Mesothelial cell of epicardium (in vitro differentiated cells): ENCODE data around the gene MAPK1IP1L. TPM values are rescaled to one million over a fixed set of nuclear protein-coding genes. Genes with fewer than 3 reads are reported as not detected.

Source experiments
- DNase-seq, 2 experiments: peaks; one replicate each; pipeline ENCODE4 v3.0.0; 2021; ENCODE audit warnings: low spot score in 2 of 2; ENCODE audit not compliant: unreplicated experiment in 2 of 2
- H3K27ac Mint-ChIP-seq: 2 replicates; pipeline ENCODE4 v1.8.0; 2021; ENCODE audit warnings: mixed read lengths
- H3K27me3 Mint-ChIP-seq: 2 replicates; pipeline ENCODE4 v1.8.0; 2021; ENCODE audit warnings: low read depth, mixed read lengths
- H3K36me3 Mint-ChIP-seq: 2 replicates; pipeline ENCODE4 v1.8.0; 2021; ENCODE audit warnings: mixed read lengths
- H3K4me1 Mint-ChIP-seq: 2 replicates; pipeline ENCODE4 v1.8.0; 2021; ENCODE audit warnings: mixed read lengths
- H3K4me3 Mint-ChIP-seq: 2 replicates; pipeline ENCODE4 v1.8.0; 2021; ENCODE audit warnings: mild to moderate bottlenecking, moderate library complexity, mixed read lengths
- H3K9me3 Mint-ChIP-seq: 2 replicates; pipeline ENCODE4 v1.8.0; 2021; ENCODE audit warnings: mixed read lengths
- CTCF ChIP-seq: fragments of 200-600 bp; sonication (generic); IDR thresholded peaks from one replicate; pipeline ENCODE4 v1.5.0; 2021; ENCODE audit warnings: antibody characterized with exemption; ENCODE audit not compliant: unreplicated experiment
- total RNA-seq: library from RNA; stranded (reverse); gene quantifications from 3 replicates; pipeline ENCODE4 v1.2.1, GENCODE V29; 2021

Gene MAPK1IP1L
- total RNA-seq, 1 donor from 2014 or later = 120 TPM

- Mint-ChIP-seq H3K27me3 (no peaks in the 10 kb centered on the region), H3K4me1 (peaks cover 21% of the 10 kb centered on the region), H3K4me3 (no peak overlapping the region), H3K36me3 (no peaks in the 10 kb centered on the region), H3K27ac (no peak overlapping the region), H3K9me3 (no peaks in the 10 kb centered on the region)
- DNase-seq = no peak
- TF ChIP-seq CTCF = no peak
Observed at GRCh38 chr14:55097881-55098560, 46.6 kb downstream of the MAPK1IP1L start.

- DNase-seq = no peak
- Mint-ChIP-seq H3K9me3 (no peaks in the 10 kb centered on the region), H3K27me3 (no peaks in the 10 kb centered on the region), H3K4me3 (no peak overlapping the region), H3K36me3 (no peaks in the 10 kb centered on the region), H3K4me1 (peaks cover 26% of the 10 kb centered on the region), H3K27ac (no peak overlapping the region)
- no peak for TF ChIP-seq CTCF
Observed at GRCh38 chr14:55098561-55098898, 47.1 kb downstream of the MAPK1IP1L start.

- Mint-ChIP-seq H3K4me1 (peaks cover 30% of the 10 kb centered on the region), H3K9me3 (peaks cover 8% of the 10 kb centered on the region), H3K27me3 (no peaks in the 10 kb centered on the region), H3K27ac (peak overlapping the region; percentile 73), H3K4me3 (no peak overlapping the region), H3K36me3 (peaks cover 7% of the 10 kb centered on the region)
- DNase-seq = no peak
- no peak for TF ChIP-seq CTCF
Observed at GRCh38 chr14:55099756-55100155, 48.3 kb downstream of the MAPK1IP1L start.

GRCh38 chr14:55101698-55102097, 50.3 kb downstream of the MAPK1IP1L start:
- H3K36me3 Mint-ChIP-seq = peaks cover 7% of the 10 kb centered on the region
- H3K9me3 Mint-ChIP-seq = peaks cover 8% of the 10 kb centered on the region
- no peak overlapping the region for H3K27ac Mint-ChIP-seq
- H3K4me1 Mint-ChIP-seq = peaks cover 29% of the 10 kb centered on the region
- H3K27me3 Mint-ChIP-seq = no peaks in the 10 kb centered on the region
- H3K4me3 Mint-ChIP-seq = no peak overlapping the region
- TF ChIP-seq CTCF = no peak
- DNase-seq = no peak

GRCh38 chr14:55102141-55102621, 50.7 kb downstream of the MAPK1IP1L start:
- H3K27ac Mint-ChIP-seq = peak overlapping the region; percentile 99
- TF ChIP-seq CTCF = no peak
- peaks cover 7% of the 10 kb centered on the region for H3K36me3 Mint-ChIP-seq
- no peaks in the 10 kb centered on the region for H3K27me3 Mint-ChIP-seq
- no peak overlapping the region for H3K4me3 Mint-ChIP-seq
- H3K9me3 Mint-ChIP-seq = peaks cover 8% of the 10 kb centered on the region
- H3K4me1 Mint-ChIP-seq = peaks cover 29% of the 10 kb centered on the region
- DNase-seq = no peak
